ENCODE measurements around the gene PDE6H.
A peak's percentile ranks its signal among the peaks of the same experiment; 100 is the strongest.

Gene PDE6H

DNA sequence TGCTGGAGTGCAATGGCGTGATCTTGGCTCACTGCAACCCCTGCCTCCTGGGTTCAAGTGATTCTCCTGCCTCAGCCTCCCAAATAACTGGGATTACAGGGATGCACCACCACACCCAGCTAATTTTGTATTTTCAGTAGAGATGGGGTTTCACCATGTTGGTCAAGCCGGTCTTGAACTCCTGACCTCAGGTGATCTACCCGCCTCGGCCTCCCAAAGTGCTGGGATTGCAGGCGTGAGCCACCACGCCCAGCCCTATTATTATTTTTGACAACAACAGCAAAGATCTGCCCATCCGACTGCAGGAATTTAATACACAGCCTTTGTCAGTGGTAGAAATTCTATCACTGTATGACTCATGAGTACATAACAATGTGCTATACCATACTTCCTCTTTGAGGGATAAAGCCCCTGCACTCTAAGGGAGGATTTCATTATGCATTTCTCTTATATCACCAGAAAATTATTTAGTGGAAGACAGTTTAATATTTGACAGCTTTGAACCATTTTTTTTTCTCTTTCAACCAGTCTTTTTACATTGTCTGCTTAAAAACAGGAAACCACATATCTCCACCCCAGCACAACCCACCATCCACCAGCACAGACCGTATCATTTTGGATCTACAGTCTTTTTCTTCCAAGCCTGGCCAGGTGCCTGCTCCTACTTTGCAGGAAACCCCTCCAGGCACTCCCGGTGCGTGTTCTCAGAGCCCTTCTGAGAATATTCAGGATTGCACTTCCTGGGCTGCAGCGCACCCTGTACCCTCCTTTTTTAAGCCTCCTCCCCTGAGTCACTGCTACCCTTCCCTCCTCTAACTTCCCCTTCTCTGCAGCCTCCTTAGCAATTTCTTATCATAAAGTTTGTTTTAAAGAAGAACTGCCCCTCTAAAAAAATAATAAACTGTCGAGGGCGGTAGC lies 12.0 kb upstream of the PDE6H start:
- no peak for TF ChIP-seq CTCF (IDR thresholded peaks at IDR 0.05; ENCODE audit: borderline replicate concordance, insufficient read depth, low read depth, low read length)
- peak overlapping the region; percentile 89 for H3K4me3 ChIP-seq (ENCODE audit: low read depth, low read length)

DNA sequence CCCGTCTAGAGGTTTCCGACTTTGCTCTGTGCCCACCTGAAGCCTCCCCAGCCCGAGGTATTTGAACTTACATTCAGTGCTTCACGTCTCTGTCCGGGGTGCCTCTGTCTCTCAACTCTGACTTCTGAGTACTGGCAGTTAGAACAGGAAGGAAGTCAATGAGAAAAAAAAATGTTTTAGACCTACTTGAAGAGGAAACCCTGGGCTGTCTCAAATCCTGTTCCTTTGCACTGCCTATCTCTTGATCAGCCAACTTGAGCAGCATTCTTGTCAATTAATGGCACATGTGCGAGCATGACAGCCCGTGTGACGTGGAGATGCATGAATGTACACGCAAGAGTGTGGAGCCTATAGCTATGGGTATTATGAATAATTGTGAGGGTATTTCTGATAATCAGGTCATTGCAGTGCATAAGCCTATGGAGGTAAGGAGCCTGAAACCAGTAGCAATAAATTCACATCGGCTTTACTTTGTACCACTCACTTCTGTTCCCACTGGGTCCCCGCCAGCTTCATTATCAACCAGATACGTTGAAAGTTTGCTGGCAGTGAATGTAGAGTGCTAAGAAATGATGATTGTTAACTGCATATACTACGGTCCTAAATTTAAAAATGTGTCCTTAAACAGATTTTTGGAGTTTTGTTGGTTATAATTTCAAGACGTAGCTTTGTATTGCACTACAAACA lies 11.2 kb upstream of the PDE6H start, which contains the start of gene ARHGDIB:
Gene ARHGDIB, minus strand, starts transcription at position 136 of the 687 bp plus-strand sequence. CDS start 10,889 bp downstream, outside the sequence.
- no peak for TF ChIP-seq CTCF (IDR thresholded peaks at IDR 0.05; ENCODE audit: borderline replicate concordance, insufficient read depth, low read depth, low read length)
- peak within 1 kb of the TSS; percentile 89 for H3K4me3 ChIP-seq (ENCODE audit: low read depth, low read length)

- TF ChIP-seq CTCF (IDR thresholded peaks at IDR 0.05; ENCODE audit: borderline replicate concordance, insufficient read depth, low read depth, low read length): no peak
- peak overlapping the region; percentile 89 for H3K4me3 ChIP-seq (ENCODE audit: low read depth, low read length)
These were observed 10.7 kb upstream of the PDE6H start for GRCh38 chr12:14962153-14962539.

GRCh38 chr12:14962797-14963196 lies 10.0 kb upstream of the PDE6H start:
- no peak for TF ChIP-seq CTCF (IDR thresholded peaks at IDR 0.05; ENCODE audit: borderline replicate concordance, insufficient read depth, low read depth, low read length)

GRCh38 chr12:14963520-14963919 lies 9.3 kb upstream of the PDE6H start:
- H3K4me3 ChIP-seq (ENCODE audit: low read depth, low read length): no peak overlapping the region
- TF ChIP-seq CTCF (IDR thresholded peaks at IDR 0.05; ENCODE audit: borderline replicate concordance, insufficient read depth, low read depth, low read length): no peak

More at GRCh38 chr12:14962797-14963196, 10.0 kb upstream of the PDE6H start:
- no peak overlapping the region for H3K4me3 ChIP-seq (ENCODE audit: low read depth, low read length)

- H3K4me3 ChIP-seq (ENCODE audit: low read depth, low read length): no peak overlapping the region
- TF ChIP-seq CTCF (IDR thresholded peaks at IDR 0.05; ENCODE audit: borderline replicate concordance, insufficient read depth, low read depth, low read length): no peak
These were observed 8.4 kb upstream of the PDE6H start for GRCh38 chr12:14964406-14964805.
